EH (cell line): ENCODE results near the gene ARHGAP26.

ENCODE experiments used
- DNase-seq: peaks from one replicate; pipeline ENCODE4 v3.0.0-alpha.2; 2015; ENCODE audit warnings: low read depth

The ARHGAP26 gene

GRCh38 chr5:143017541-143017940 lies 247.4 kb downstream of the ARHGAP26 start:
- no peak for DNase-seq

- no peak for DNase-seq
Observed at GRCh38 chr5:143017992-143018391, 247.8 kb downstream of the ARHGAP26 start.

GRCh38 chr5:143019157-143019556 lies 249.0 kb downstream of the ARHGAP26 start:
- DNase-seq = no peak

GRCh38 chr5:143019614-143020515 lies 249.7 kb downstream of the ARHGAP26 start:
- DNase-seq = no peak

- no peak for DNase-seq
Observed at GRCh38 chr5:143021595-143021994, 251.4 kb downstream of the ARHGAP26 start.

- DNase-seq = peak; percentile 78
Observed at GRCh38 chr5:143023411-143024096, 253.4 kb downstream of the ARHGAP26 start.

GRCh38 chr5:143024228-143024920 lies 254.2 kb downstream of the ARHGAP26 start:
- no peak for DNase-seq

- no peak for DNase-seq
Observed at GRCh38 chr5:143025376-143025775, 255.2 kb downstream of the ARHGAP26 start.

- DNase-seq = no peak
Observed at GRCh38 chr5:143025971-143026370, 255.8 kb downstream of the ARHGAP26 start.

- no peak for DNase-seq
Observed at GRCh38 chr5:143026380-143026779, 256.2 kb downstream of the ARHGAP26 start.

- DNase-seq = no peak
Observed at GRCh38 chr5:143029293-143029692, 259.1 kb downstream of the ARHGAP26 start.

GRCh38 chr5:143030349-143030748 lies 260.2 kb downstream of the ARHGAP26 start:
- no peak for DNase-seq

GRCh38 chr5:143031781-143032580 lies 261.8 kb downstream of the ARHGAP26 start:
- DNase-seq = no peak

- DNase-seq = no peak
Observed at GRCh38 chr5:143032581-143032836, 262.3 kb downstream of the ARHGAP26 start.

- DNase-seq = peak; percentile 94
Observed at GRCh38 chr5:143033535-143034250, 263.5 kb downstream of the ARHGAP26 start.

GRCh38 chr5:143036146-143036927 lies 266.2 kb downstream of the ARHGAP26 start:
- no peak for DNase-seq

- DNase-seq = no peak
Observed at GRCh38 chr5:143037071-143037470, 266.9 kb downstream of the ARHGAP26 start.

- no peak for DNase-seq
Observed at GRCh38 chr5:143037708-143038107, 267.5 kb downstream of the ARHGAP26 start.

GRCh38 chr5:143040622-143041021 lies 270.4 kb downstream of the ARHGAP26 start:
- DNase-seq = no peak

- no peak for DNase-seq
Observed at GRCh38 chr5:143041461-143041860, 271.3 kb downstream of the ARHGAP26 start.
